Mucosa of descending colon (tissue), 3 donors: ENCODE results near the gene TMPRSS3. TPM values are rescaled to one million over a fixed set of nuclear protein-coding genes. Genes with fewer than 3 reads are reported as not detected.

ENCODE experiments used
- ATAC-seq: fragments of 200-7000 bp; cut with Tn5 transposase; one replicate; pipeline ENCODE4 v1.9.1; 2020; ENCODE audit warnings: mild to moderate bottlenecking, moderate library complexity
- DNase-seq, 3 donors: peaks; one replicate each; pipeline ENCODE4 v3.0.0-alpha.2; 2020
- H3K36me3 ChIP-seq: fragments of 200-600 bp; one replicate; pipeline ENCODE4 v1.8.0; 2021; ENCODE audit warnings: low read depth, mild to moderate bottlenecking
- H3K4me1 ChIP-seq: fragments of 200-600 bp; one replicate; pipeline ENCODE4 v1.8.0; 2021; ENCODE audit warnings: low read depth, mild to moderate bottlenecking
- H3K4me3 ChIP-seq: fragments of 200-600 bp; one replicate; pipeline ENCODE4 v1.8.0; 2021; ENCODE audit warnings: mild to moderate bottlenecking
- H3K9me3 ChIP-seq: fragments of 200-600 bp; one replicate; pipeline ENCODE4 v1.8.0; 2021; ENCODE audit warnings: mild to moderate bottlenecking
- intact Hi-C, 2 donors: fragments of 100-400 bp; cut with DNase I in 1 of 2; cut with micrococcal nuclease in 1 of 2; formaldehyde crosslinking; loops; one replicate each; pipeline versions ENCODE4 v1.11.0 to v1.11.1; 2022; cut with DNase I, micrococcal nuclease
- total RNA-seq, 3 donors: library from RNA; stranded (reverse); fragmentation: NEBNext Ultra II Directional in 2 of 3; extraction: Animal tissue kit (Norgen Biotek cat#: 25700) in 2 of 3; gene quantifications; one replicate each; pipeline versions ENCODE4 v1.2.1 to v1.2.4, GENCODE V29; 2021 to 2023
- TF ChIP-seq, protein P1 (sequence below): fragments of 200-600 bp; IDR thresholded peaks from one replicate; pipeline ENCODE4 v1.8.0; 2022; ENCODE audit warnings: antibody characterized with exemption, mild to moderate bottlenecking
- donor health status: DM: no; HTN: no; CAD: no; lungs with moderate emphysema.
- donor health status: DM: no; HTN: no; CAD: no.
- donor health status: DM: no; HTN: yes; CAD: no.

The TMPRSS3 gene
- total RNA-seq, 3 donors from 2014 or later, result 0.35 to 0.72 (median 0.69) TPM

DNA sequence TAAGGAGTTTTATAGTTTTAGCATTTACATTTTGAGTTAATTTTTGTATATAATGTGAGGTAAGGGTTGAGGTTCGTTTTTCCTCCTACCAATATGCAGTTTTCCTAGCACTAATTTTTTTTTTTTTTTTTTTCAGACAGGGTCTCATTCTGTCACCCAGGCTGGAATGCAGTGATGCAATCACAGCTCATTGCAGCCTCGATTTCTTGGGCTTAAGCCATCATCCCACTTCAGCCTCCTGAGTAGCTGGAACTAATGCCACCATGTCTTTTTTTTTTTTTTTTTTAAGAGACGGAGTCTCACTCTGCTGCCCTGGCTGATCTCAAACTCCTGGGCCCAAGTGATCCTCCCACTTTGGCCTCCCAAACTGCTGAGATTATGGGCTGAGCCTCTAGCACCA, 5.3 kb upstream of the TMPRSS3 start:
- no peaks in the 10 kb centered on the region for H3K4me1 ChIP-seq
- DNase-seq (no peak), ATAC-seq (no peak)
- H3K36me3 ChIP-seq, result no peaks in the 10 kb centered on the region
- TF ChIP-seq, protein P1, sequence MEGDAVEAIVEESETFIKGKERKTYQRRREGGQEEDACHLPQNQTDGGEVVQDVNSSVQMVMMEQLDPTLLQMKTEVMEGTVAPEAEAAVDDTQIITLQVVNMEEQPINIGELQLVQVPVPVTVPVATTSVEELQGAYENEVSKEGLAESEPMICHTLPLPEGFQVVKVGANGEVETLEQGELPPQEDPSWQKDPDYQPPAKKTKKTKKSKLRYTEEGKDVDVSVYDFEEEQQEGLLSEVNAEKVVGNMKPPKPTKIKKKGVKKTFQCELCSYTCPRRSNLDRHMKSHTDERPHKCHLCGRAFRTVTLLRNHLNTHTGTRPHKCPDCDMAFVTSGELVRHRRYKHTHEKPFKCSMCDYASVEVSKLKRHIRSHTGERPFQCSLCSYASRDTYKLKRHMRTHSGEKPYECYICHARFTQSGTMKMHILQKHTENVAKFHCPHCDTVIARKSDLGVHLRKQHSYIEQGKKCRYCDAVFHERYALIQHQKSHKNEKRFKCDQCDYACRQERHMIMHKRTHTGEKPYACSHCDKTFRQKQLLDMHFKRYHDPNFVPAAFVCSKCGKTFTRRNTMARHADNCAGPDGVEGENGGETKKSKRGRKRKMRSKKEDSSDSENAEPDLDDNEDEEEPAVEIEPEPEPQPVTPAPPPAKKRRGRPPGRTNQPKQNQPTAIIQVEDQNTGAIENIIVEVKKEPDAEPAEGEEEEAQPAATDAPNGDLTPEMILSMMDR, result no peak
- H3K4me3 ChIP-seq, result no peak overlapping the region
- no peaks in the 10 kb centered on the region for H3K9me3 ChIP-seq
- intact Hi-C loops, result no loop called here

DNA sequence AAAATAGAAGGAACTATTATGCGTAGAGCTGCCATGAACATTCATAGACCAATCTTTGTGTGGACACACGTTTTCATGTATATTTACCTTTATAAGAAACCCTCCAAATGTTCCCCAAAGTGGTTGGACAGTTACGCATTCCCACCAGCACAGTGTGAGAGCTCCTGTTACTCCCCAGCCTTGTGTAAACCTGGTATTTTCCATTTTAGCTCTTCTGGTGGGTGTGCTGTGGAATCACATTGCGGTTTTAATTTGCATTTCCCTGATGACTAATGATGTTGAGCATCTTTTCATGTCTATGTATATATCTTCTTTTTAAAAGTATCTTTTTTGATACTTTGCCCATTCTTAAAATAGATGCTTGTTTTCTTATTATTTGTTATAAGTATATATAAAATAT, 4.7 kb upstream of the TMPRSS3 start:
- DNase-seq (no peak), ATAC-seq (no peak)
- TF ChIP-seq, protein P1, result no peak
- Histone ChIP-seq H3K36me3 (no peaks in the 10 kb centered on the region), H3K4me3 (no peak overlapping the region), H3K9me3 (no peaks in the 10 kb centered on the region), H3K4me1 (no peaks in the 10 kb centered on the region)
- intact Hi-C loops, result no loop called here

DNA sequence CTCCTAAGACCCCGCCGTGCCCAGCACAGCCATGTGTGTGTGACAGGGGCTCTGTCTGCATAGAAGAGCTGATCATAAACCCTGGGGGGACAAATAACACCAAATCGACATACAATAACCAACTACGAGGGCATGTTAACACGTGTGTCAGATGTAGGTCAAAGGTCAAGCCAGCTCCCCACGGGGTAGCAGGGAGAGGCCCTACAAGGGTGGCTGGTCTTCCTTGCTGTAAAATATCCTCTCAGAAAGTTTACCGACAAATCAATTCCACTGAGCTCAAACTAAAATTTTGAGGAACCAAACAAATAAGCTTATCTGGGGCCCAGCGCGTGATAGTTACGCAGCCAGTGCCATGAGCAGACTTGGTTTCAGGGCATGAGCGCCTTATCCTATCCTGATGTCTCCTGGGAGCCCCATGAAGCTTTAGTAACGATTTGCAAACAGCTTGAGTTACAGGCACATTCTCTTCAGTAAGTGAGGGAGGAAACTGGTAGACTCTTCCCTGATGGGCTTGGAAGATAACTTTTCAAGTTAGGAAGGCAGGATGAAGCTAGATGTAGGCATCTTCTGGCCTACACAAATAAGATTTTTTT, 2.7 kb upstream of the TMPRSS3 start:
- Histone ChIP-seq H3K4me3 (no peak overlapping the region), H3K36me3 (no peaks in the 10 kb centered on the region), H3K4me1 (no peaks in the 10 kb centered on the region), H3K9me3 (no peaks in the 10 kb centered on the region)
- intact Hi-C loops, result no loop called here
- ATAC-seq (no peak), DNase-seq (no peak)
- TF ChIP-seq, protein P1, result no peak

DNA sequence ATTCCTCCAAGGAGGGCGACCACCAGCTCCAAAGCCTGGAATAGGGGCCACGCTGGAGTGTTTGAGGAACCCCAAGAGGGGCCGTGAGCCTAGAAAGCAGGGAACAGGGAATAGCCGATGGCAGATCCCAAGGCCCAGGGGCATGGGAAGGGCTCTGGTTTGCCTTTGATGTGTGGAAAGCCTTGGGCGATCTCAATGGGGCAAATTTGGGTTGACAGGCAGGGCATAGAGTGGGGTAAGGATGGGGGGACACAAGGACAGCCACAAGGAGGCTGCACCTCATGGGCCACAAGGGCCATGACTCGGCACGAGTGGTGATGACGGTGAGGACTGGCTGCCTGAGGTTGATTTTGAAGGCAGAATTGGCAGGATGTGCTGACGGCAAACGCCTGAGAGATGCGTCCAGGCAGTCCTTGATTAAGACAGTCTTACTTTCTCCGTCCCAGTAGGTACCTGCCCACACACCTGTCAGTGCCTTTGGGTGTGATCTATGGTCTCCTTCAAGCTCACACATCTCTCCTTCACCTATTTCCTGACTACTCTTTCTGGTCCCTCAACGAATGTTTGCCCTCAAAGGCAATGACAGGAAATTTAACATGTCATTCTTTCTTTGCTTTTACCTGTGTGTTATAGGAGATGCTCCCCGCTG, 2.0 kb upstream of the TMPRSS3 start:
- H3K36me3 ChIP-seq, result no peaks in the 10 kb centered on the region
- no peak overlapping the region for H3K4me3 ChIP-seq
- intact Hi-C loops, result no loop called here
- DNase-seq (no peak), ATAC-seq (no peak)
- no peaks in the 10 kb centered on the region for H3K4me1 ChIP-seq
- TF ChIP-seq, protein P1, result no peak
- no peaks in the 10 kb centered on the region for H3K9me3 ChIP-seq

DNA sequence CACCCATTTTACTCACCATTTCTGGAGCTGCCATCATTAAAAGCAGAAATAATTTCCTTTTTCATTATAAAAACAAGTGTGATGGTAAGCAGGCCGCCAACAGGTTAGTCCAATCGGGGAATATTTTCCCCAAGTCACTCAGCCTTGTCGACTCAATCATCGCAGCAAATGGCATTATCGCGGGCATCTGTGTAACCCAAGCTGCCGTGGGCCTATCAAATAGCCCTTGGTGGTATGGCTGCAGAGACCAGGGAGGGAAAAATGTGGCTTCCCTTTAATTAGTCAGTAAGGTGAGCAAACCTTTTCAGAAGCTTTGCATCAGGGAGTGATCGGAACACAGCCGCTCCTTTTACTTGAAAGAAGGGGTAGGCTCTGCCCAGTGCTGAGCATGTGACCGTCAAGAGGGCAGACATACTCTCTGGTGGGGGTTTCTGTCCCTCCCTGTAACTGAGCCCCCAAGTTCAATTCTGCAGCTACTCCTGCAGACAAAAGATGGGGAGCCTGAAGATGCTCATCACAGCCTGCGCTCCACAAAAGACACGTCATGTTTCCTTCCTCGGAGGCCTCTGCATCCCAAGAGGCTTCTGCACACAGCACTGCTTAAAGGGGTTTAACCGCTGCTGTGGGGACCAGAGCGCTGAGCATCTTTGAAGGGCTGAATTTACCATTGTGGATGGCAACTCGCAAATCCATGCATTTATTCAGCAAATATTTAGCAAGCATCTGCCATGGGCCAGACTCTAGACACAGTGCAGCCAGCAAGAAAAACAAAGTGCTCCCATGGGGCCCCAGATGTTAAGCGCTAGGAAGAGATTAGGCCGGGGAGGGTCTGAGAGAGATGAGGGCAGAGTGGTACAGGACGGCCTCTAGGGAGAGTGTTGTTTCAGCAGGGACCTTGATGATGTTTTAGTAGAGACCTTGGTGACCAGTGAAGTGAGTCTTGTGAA, 1.2 kb upstream of the TMPRSS3 start:
- TF ChIP-seq, protein P1, result no peak
- ATAC-seq (no peak), DNase-seq (peak in 1 of 3 donors; percentile 6)
- no peaks in the 10 kb centered on the region for H3K9me3 ChIP-seq
- H3K36me3 ChIP-seq, result no peaks in the 10 kb centered on the region
- no peak overlapping the region for H3K4me3 ChIP-seq
- intact Hi-C loops, result no loop called here
- no peaks in the 10 kb centered on the region for H3K4me1 ChIP-seq
